ENCODE data around the gene CDK7. TPM values are rescaled to one million over a fixed set of nuclear protein-coding genes. Genes with fewer than 3 reads are reported as not detected.

CDK7 gene
- total RNA-seq, 1 experiment from 2014 or later, result 53.4 TPM

DNA sequence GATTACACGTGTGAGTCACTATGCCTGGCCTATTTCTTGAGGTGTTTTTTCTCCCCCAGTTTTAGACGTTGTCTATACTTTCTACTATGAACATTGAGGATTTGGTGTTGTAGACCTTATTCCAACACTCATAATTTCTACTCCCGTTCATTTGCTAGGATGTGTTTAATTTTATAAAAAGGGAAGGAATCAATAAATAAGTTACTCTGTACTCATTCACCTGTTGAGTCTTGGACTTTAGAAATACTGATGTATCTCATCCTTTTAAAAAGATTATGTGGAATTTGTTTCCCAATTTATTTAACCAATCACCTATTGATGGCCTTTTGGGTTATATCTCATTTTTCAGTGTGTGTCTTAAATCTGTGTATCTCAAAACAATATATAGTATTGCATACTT, 3.2 kb downstream of the CDK7 start:
- H3K36me3 Mint-ChIP-seq (ENCODE audit: insufficient read depth in 1 of 3, low read depth in 3 of 3), result peaks cover 32 to 46% (median 46%) of the 10 kb centered on the region in 3 experiments
- H3K9ac ChIP-seq (ENCODE audit: extremely low read depth, insufficient read length, low read length), result no peak overlapping the region
- H3K4ac ChIP-seq (ENCODE audit: low read depth, low read length), result no peak overlapping the region
- H3K23ac ChIP-seq (ENCODE audit: insufficient read length, low read depth, low read length), result no peak overlapping the region
- no CpG with 5 or more reads among the region's 3 CpGs for WGBS (ENCODE audit: extremely low coverage, insufficient read length, low lambda C conversion rate)
- H2BK15ac ChIP-seq (ENCODE audit: low read depth, low read length), result no peak overlapping the region
- H3K23me2 ChIP-seq (ENCODE audit: insufficient read length, low read depth, low read length, poor library complexity, severe bottlenecking), result no peaks in the 10 kb centered on the region
- no peak overlapping the region for H3K18ac ChIP-seq (ENCODE audit: insufficient read length, low read depth, low read length)
- no peak overlapping the region; a peak in 1 of 7 replicates for H3K27ac Mint-ChIP-seq
- no peaks in the 10 kb centered on the region for H3K27me3 ChIP-seq (ENCODE audit: insufficient read depth, low read length)
- TF ChIP-seq, protein P1, sequence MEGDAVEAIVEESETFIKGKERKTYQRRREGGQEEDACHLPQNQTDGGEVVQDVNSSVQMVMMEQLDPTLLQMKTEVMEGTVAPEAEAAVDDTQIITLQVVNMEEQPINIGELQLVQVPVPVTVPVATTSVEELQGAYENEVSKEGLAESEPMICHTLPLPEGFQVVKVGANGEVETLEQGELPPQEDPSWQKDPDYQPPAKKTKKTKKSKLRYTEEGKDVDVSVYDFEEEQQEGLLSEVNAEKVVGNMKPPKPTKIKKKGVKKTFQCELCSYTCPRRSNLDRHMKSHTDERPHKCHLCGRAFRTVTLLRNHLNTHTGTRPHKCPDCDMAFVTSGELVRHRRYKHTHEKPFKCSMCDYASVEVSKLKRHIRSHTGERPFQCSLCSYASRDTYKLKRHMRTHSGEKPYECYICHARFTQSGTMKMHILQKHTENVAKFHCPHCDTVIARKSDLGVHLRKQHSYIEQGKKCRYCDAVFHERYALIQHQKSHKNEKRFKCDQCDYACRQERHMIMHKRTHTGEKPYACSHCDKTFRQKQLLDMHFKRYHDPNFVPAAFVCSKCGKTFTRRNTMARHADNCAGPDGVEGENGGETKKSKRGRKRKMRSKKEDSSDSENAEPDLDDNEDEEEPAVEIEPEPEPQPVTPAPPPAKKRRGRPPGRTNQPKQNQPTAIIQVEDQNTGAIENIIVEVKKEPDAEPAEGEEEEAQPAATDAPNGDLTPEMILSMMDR (conservative IDR thresholded peaks at IDR 0.05), result no peak
- no peak overlapping the region for H2BK12ac ChIP-seq (ENCODE audit: insufficient read length, low read depth, low read length)
- no peak overlapping the region for H3T11ph ChIP-seq (ENCODE audit: low read length)
- H3K56ac ChIP-seq (ENCODE audit: insufficient read length, low read depth, low read length), result no peak overlapping the region
- H2AK5ac ChIP-seq (ENCODE audit: insufficient read length, low read length), result no peak overlapping the region
- H4K91ac ChIP-seq (ENCODE audit: insufficient read length, low read depth, low read length), result no peak overlapping the region
- no peaks in the 10 kb centered on the region; the same call in 1 of the 2 replicates for H3K27me3 Mint-ChIP-seq (ENCODE audit: low read depth)
- no peak for DNase-seq
- H3K4me3 Mint-ChIP-seq, result 0 out of 5 replicates have a peak overlapping the region, but pooled peaks of 1 of the 2 experiments have one; percentile 10
- H3K4me1 ChIP-seq (ENCODE audit: insufficient read depth, low read length), result no peaks in the 10 kb centered on the region
- H3K27ac ChIP-seq (ENCODE audit: insufficient read length, low read depth, low read length), result no peak overlapping the region
- no peaks in the 10 kb centered on the region; a peak in 1 of 5 replicates for H3K9me3 Mint-ChIP-seq
- no peaks in the 10 kb centered on the region for H3K79me1 ChIP-seq (ENCODE audit: insufficient read depth, low read depth, low read length, poor library complexity, severe bottlenecking)
- no peak overlapping the region for H2BK20ac ChIP-seq (ENCODE audit: low read depth, low read length, poor library complexity, severe bottlenecking)
- no peak overlapping the region for H4K8ac ChIP-seq (replicated peaks; ENCODE audit: insufficient read length, low read depth, low read length)
- no peak overlapping the region for H3K4me2 ChIP-seq (ENCODE audit: insufficient read depth, insufficient read length, low read length)
- H3K4me1 Mint-ChIP-seq, result peaks cover 12 to 14% of the 10 kb centered on the region in 2 experiments
- H3K9me3 ChIP-seq (ENCODE audit: control insufficient read depth, low read depth, low read length), result no peaks in the 10 kb centered on the region
- H4K20me1 ChIP-seq (ENCODE audit: control insufficient read depth, insufficient read depth, insufficient read length), result no peaks in the 10 kb centered on the region
- H2AFZ ChIP-seq (ENCODE audit: low read length), result no peak overlapping the region
- no peak overlapping the region for H2BK5ac ChIP-seq (ENCODE audit: insufficient read length, low read length)
- H3K79me2 ChIP-seq (ENCODE audit: insufficient read depth, low read length), result peaks cover 5% of the 10 kb centered on the region; the same call in 1 of the 2 replicates
- H2BK120ac ChIP-seq (ENCODE audit: low read depth, low read length, poor library complexity, severe bottlenecking), result no peak overlapping the region
- no peak overlapping the region for H4K5ac ChIP-seq (ENCODE audit: insufficient read length, low read depth, low read length)
- H3K14ac ChIP-seq (ENCODE audit: insufficient read depth, low read length), result no peak overlapping the region
